ENCODE results near the gene PARP8. TPM values are rescaled to one million over a fixed set of nuclear protein-coding genes. Genes with fewer than 3 reads are reported as not detected.

PARP8 gene
- total RNA-seq, 1 donor from 2014 or later, result 48.4 TPM

GRCh38 chr5:50717651-50718050 is 51.2 kb downstream of the PARP8 start:
- H3K36me3 ChIP-seq, result no peaks in the 10 kb centered on the region
- H3K9me3 ChIP-seq, result no peaks in the 10 kb centered on the region
- peaks cover 39% of the 10 kb centered on the region for H3K4me1 ChIP-seq
- intact Hi-C loops (cut with DNase I), result no loop called here
- DNase-seq (ENCODE audit: extremely low spot score in 2 of 2), result no peak
- TF ChIP-seq POLR2A (IDR thresholded peaks at IDR 0.05) (no peak), POLR2AphosphoS5 (IDR thresholded peaks at IDR 0.05; ENCODE audit: insufficient read depth in 1 of 2, low read depth in 1 of 2) (no peak), CTCF (IDR thresholded peaks at IDR 0.05) (no peak)
- no peak overlapping the region for H3K4me3 ChIP-seq
- no peak overlapping the region for H3K27ac ChIP-seq
- no peaks in the 10 kb centered on the region for H3K27me3 ChIP-seq

GRCh38 chr5:50720061-50720710 is 53.7 kb downstream of the PARP8 start:
- no peaks in the 10 kb centered on the region for H3K27me3 ChIP-seq
- TF ChIP-seq CTCF (IDR thresholded peaks at IDR 0.05) (no peak), POLR2A (IDR thresholded peaks at IDR 0.05) (no peak), POLR2AphosphoS5 (IDR thresholded peaks at IDR 0.05; ENCODE audit: insufficient read depth in 1 of 2, low read depth in 1 of 2) (no peak)
- DNase-seq (ENCODE audit: extremely low spot score in 2 of 2), result no peak
- peaks cover 31% of the 10 kb centered on the region for H3K4me1 ChIP-seq
- intact Hi-C loops (cut with DNase I), result no loop called here
- no peaks in the 10 kb centered on the region for H3K9me3 ChIP-seq
- H3K27ac ChIP-seq, result no peak overlapping the region
- H3K36me3 ChIP-seq, result no peaks in the 10 kb centered on the region
- H3K4me3 ChIP-seq, result no peak overlapping the region

- no peak for DNase-seq (ENCODE audit: extremely low spot score in 2 of 2)
- no peaks in the 10 kb centered on the region for H3K36me3 ChIP-seq
- TF ChIP-seq CTCF (IDR thresholded peaks at IDR 0.05) (no peak), POLR2AphosphoS5 (IDR thresholded peaks at IDR 0.05; ENCODE audit: insufficient read depth in 1 of 2, low read depth in 1 of 2) (no peak), POLR2A (IDR thresholded peaks at IDR 0.05) (no peak)
- no peak overlapping the region for H3K27ac ChIP-seq
- intact Hi-C loops (cut with DNase I), result no loop called here
- no peak overlapping the region for H3K4me3 ChIP-seq
- H3K27me3 ChIP-seq, result no peaks in the 10 kb centered on the region
- no peaks in the 10 kb centered on the region for H3K9me3 ChIP-seq
- H3K4me1 ChIP-seq, result peaks cover 44% of the 10 kb centered on the region
These were observed 55.8 kb downstream of the PARP8 start for GRCh38 chr5:50722223-50722622.

- no peak for DNase-seq (ENCODE audit: extremely low spot score in 2 of 2)
- H3K4me3 ChIP-seq, result no peak overlapping the region
- H3K36me3 ChIP-seq, result no peaks in the 10 kb centered on the region
- no peak for TF ChIP-seq POLR2AphosphoS5 (IDR thresholded peaks at IDR 0.05; ENCODE audit: insufficient read depth in 1 of 2, low read depth in 1 of 2)
- TF ChIP-seq CTCF (IDR thresholded peaks at IDR 0.05), result no peak
- no peak for TF ChIP-seq POLR2A (IDR thresholded peaks at IDR 0.05)
- H3K4me1 ChIP-seq, result peaks cover 47% of the 10 kb centered on the region
- no peak overlapping the region for H3K27ac ChIP-seq
- H3K9me3 ChIP-seq, result no peaks in the 10 kb centered on the region
- intact Hi-C loops (cut with DNase I), result no loop called here
- H3K27me3 ChIP-seq, result no peaks in the 10 kb centered on the region
These were observed 57.8 kb downstream of the PARP8 start for GRCh38 chr5:50724262-50724661.

- H3K9me3 ChIP-seq, result no peaks in the 10 kb centered on the region
- intact Hi-C loops (cut with DNase I), result no loop called here
- no peak overlapping the region for H3K27ac ChIP-seq
- no peaks in the 10 kb centered on the region for H3K27me3 ChIP-seq
- no peak for DNase-seq (ENCODE audit: extremely low spot score in 2 of 2)
- H3K4me3 ChIP-seq, result no peak overlapping the region
- no peaks in the 10 kb centered on the region for H3K36me3 ChIP-seq
- TF ChIP-seq CTCF (IDR thresholded peaks at IDR 0.05) (no peak), POLR2A (IDR thresholded peaks at IDR 0.05) (no peak), POLR2AphosphoS5 (IDR thresholded peaks at IDR 0.05; ENCODE audit: insufficient read depth in 1 of 2, low read depth in 1 of 2) (no peak)
- H3K4me1 ChIP-seq, result peaks cover 37% of the 10 kb centered on the region
These were observed 59.5 kb downstream of the PARP8 start for GRCh38 chr5:50725800-50726474.
